OCI-LY3 (cell line): ENCODE measurements around the gene FRAS1.

Source experiments
- EZH2phosphoT487 ChIP-seq: fragments of 200-600 bp; shearing (Covaris generic); IDR thresholded peaks from 2 replicates; pipeline ENCODE4 v1.6.1; 2018; ENCODE audit warnings: antibody characterized with exemption, mixed run types, low read depth
- TF ChIP-seq, protein P1 (sequence below): fragments of 200-600, 300-600 bp; sonication (generic); IDR thresholded peaks from 2 replicates; pipeline ENCODE4 v1.5.1; 2014; ENCODE audit warnings: antibody characterized with exemption, low read length, low read depth

DNA sequence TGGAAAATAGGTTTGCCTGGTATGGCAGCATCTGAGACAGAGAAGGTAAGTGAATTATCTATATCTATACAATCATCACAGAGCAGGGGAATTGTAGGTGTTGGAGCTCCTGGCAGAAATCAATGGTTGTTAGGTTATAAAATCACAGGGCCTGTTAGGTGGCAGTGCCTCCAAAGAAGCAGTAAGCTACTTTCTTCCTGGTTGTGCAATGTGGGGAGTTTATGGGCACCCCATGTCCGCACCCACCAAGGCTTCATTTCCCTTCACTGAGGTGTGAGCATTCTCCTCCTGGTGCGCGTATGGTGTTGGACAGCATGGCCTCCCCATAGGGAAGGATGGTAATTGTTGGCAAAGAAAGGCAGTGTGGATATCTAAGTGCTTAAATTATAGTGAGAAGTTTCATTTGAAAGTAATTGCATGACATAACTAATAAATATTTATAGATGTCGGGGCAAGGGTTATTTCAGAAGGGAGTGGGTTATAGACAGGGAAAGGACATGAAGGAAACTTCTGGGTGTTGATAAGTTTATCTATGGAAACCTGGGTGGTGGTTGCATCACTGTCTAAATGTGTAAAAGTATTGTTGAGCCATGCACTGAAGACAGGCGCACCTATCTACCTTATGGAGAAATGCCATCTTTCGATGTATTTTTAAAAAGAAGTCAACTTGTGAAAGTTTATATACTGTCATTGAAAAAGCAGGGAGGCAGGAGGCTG, 153.7 kb downstream of the FRAS1 start:
- TF ChIP-seq, protein P1, sequence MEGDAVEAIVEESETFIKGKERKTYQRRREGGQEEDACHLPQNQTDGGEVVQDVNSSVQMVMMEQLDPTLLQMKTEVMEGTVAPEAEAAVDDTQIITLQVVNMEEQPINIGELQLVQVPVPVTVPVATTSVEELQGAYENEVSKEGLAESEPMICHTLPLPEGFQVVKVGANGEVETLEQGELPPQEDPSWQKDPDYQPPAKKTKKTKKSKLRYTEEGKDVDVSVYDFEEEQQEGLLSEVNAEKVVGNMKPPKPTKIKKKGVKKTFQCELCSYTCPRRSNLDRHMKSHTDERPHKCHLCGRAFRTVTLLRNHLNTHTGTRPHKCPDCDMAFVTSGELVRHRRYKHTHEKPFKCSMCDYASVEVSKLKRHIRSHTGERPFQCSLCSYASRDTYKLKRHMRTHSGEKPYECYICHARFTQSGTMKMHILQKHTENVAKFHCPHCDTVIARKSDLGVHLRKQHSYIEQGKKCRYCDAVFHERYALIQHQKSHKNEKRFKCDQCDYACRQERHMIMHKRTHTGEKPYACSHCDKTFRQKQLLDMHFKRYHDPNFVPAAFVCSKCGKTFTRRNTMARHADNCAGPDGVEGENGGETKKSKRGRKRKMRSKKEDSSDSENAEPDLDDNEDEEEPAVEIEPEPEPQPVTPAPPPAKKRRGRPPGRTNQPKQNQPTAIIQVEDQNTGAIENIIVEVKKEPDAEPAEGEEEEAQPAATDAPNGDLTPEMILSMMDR, result no peak
- TF ChIP-seq EZH2phosphoT487, result no peak
